ENCODE results near the gene PPP6R2.

GRCh38 chr22:50318356-50318697 lies 24.8 kb upstream of the PPP6R2 start:
- no peak for TF ChIP-seq RAD21 (conservative IDR thresholded peaks at IDR 0.05 in 1 of 2, IDR thresholded peaks at IDR 0.05 in 1 of 2)
- TF ChIP-seq CTCF (IDR thresholded peaks at IDR 0.05): no peak
- no peak for TF ChIP-seq REST (IDR thresholded peaks at IDR 0.05)
- no peak for TF ChIP-seq ELK1 (IDR thresholded peaks at IDR 0.05; ENCODE audit: low read depth, low read length)
- no peak for TF ChIP-seq POLR2A (IDR thresholded peaks at IDR 0.05; ENCODE audit: low read length)
- TF ChIP-seq SMC3 (IDR thresholded peaks at IDR 0.05): no peak
- no peak for TF ChIP-seq USF2 (IDR thresholded peaks at IDR 0.05)
- TF ChIP-seq RNF2 (IDR thresholded peaks at IDR 0.05; ENCODE audit: borderline replicate concordance, low read depth): no peak
- no peak for TF ChIP-seq JUN (IDR thresholded peaks at IDR 0.05)
- no peak for TF ChIP-seq EP300 (IDR thresholded peaks at IDR 0.05)
- no peak for TF ChIP-seq RARB (CRISPR knock-in tag; IDR thresholded peaks at IDR 0.05)
- TF ChIP-seq PHF8 (IDR thresholded peaks at IDR 0.05; ENCODE audit: borderline replicate concordance, low read depth): no peak
- no peak for TF ChIP-seq RFX5 (IDR thresholded peaks at IDR 0.05)

Data from A549 (cell line).